IPS-NIHi7 (cell line): ENCODE results near the gene KRTAP10-2.
A peak's percentile ranks its signal among the peaks of the same experiment; 100 is the strongest.
"Not testable (repeated sequence)": the region's sequence is repeated elsewhere in the genome, so short reads cannot be mapped to it uniquely, and the experiment has no call there.

Experiments used
- DNase-seq: peaks from one replicate; pipeline ENCODE4 v3.0.0; 2012; ENCODE audit warnings: mixed read lengths; ENCODE audit errors: extremely low spot score

The KRTAP10-2 gene

DNA sequence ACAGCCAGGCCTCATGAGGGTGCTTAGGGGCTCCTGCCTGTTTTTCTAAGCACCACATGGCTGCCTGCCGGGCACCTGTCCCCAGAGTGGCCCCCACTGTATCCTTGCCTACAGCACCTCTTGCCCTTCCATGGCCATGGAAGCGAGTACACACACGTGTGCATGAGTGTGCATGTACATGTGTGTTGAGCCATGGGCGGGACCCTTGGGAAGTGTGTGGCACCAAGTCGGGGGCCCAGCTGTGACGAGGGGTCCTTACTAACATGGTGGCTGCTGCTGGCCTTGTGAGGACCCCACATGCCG, 37.1 kb downstream of the KRTAP10-2 start:
- DNase-seq: no peak

DNA sequence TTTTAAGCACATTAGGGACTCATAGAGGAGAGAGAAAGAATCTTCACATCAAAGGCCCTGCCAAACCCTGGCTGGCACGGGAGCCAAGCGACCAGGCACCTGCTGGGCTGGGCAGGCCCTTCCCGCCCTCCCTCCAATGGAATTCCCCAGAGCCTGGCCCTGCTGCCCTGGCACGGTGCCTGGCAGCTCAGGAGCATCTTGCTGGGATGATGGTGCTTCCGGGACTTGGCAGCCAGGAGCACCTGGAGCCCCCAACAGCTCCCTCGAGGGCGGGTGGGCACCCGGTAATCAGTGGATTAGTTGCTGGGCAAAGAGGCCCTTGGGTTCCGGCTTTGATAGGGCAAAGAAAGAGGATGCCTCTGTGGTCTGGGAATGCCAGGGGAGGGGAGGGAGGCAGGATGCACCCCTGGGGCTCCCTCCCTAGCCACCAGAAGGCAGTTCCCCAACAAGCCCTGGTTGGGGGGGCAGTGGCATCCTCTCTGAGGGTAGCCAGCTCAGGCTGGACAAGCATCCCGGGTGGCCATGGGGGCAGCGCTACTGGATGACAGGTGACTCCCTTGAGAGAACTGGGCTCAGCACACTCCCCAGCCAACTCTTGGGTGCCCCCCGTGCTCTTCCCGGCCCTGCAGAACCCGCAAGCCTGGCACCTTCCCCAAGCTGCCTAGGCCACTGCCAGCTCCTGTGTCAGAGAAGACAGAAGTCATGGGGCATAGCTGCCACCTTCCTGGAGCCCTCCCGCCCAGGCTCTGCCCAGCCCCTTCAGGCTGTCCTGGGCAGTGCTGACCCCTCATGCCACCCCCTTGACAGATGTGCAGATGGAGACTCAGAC, 37.7 kb downstream of the KRTAP10-2 start:
- no peak for DNase-seq

DNA sequence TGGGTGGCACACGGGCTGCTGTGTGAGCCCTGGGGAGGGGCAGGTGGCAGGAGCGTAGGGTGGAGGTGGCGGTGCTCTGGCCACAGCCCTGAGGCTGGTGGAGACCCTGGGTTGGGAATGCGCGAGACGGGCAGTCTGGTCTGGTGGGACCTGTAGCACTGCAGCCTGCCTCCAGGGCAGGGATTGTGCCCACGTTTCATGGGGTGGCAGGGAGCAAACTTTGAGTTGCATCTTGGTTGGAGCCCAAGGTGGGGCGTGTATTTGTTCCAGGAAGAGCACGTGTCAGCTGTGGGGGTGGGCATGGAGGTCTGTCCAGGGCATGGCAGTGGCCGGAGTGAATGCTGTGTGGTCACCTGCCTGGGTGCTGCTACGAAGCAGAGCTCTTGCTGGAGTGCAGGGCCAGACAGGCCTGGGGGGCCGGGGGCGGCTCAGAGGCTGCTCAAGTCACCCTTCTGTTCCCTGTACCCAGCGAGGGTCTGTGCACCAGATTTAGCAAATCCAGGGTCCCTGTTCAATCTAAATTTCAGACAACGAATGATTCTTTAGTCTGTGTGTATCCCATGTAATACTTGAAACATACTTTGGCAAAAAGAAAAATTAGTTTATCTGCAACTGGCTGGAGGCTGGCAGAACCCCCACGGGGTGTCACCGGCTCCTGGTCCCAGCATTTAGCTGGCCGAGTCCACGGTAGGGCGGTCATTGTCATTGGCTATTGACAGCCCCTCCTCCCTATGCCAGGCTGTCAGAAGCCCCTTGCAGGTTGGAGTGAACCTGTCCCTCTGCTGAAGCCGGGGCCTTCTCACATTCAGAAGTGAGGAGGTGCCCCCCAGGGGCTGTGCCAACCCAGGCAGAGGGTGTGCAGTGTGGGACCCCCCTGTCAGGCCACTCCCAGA, 38.6 kb downstream of the KRTAP10-2 start:
- no peak for DNase-seq

DNA sequence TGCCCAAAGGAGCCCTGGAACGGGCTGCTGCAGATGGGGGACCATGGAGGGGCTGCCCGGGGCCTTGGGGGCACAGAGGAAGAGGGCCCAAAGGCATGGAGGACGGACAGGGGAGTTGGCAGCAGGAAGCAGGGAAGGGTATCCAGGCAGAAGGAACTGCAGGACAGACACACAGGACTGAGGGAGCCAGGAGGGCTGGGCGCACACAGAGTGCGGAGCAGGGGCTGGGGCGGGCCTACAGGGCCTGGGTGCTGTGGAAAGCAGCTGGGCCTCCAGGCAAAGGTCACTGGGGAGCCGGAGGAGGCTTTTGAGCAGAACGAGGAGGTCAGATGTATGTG, 39.4 kb downstream of the KRTAP10-2 start:
- DNase-seq: no peak

DNA sequence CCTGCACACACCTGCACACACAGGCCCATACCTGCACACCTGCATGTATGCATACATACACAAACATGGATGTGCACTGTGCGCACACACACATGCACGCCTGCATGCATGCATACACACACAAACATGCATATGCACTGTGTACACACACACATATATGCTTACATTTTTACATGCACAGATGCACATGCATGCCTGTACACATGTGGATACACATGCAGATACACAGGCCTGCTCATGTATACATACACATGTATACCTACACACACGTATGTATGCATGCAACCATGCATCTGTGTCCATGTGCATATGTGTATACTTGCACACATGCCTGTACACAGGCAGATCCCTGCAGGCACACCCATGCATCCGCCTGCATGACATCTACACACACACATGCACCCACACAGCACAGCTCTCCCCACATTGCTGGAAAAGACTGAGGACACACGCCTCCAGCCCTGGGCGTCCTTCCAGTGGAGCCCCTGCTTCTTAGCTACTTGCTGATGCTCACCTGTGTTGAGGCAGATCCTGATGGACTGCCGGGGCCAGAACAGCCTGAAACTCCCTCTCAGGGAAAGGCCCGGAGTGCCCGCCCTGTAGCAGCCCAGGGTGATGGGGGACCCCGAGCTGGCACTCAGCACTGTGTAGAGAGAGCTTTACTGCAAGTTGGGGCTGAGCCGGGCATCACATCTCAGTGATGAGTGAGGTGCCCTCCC, 39.9 kb downstream of the KRTAP10-2 start:
- DNase-seq: no peak

DNA sequence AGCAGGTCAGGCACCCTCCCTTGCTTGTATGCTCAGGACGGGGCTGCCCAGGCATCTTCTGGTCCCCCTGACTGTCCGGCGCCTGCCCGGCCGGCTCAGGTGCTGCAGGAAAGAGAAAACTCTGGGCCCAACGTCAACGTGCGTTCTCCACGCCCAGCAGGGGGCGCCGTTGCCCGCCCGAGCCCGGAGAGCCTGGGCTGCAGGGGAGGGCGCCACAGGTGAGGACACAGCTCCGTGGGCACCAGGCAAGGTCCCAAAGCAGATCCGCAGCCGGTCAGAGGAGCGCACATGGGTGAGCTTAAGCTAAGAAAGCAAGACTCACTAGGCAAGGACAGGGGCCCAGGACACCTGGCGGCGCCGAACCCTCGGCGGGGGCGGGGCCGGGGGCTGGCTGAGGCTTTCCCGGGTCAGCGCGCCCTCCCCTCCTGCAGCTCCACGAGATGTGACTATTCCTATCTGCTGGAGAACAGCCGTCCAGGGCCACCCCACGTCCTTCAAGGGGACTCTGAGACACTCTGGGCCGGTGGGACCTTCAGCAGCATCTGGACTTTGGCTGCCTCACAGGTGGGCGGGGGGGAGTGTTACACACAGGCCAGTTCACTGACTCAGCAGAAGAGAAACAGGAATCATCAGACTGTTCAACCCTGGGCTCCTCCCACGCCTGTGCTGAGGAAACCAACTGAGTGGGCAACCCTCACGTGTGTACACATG, 40.6 kb downstream of the KRTAP10-2 start:
- peak; percentile 88 for DNase-seq

DNA sequence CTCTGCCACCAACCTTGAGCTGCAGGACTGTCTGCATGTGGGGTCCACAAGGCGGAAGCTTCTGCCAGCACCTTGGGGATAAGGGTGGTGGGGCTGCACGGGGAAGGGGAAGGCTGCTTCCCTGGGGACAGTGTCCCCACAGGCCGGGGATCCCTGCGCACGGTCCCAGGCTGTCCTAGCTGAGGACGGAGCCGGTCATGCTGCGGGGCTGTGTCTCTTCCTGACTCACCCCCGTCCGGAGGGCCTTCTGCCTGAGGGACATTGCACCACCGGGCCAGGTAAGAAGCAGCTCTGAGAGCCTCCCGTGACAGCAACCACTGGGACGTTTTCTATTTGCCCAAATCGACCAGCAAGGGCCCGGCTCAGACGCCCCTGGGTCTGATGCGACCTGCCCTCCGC, 41.2 kb downstream of the KRTAP10-2 start:
- DNase-seq: no peak

DNA sequence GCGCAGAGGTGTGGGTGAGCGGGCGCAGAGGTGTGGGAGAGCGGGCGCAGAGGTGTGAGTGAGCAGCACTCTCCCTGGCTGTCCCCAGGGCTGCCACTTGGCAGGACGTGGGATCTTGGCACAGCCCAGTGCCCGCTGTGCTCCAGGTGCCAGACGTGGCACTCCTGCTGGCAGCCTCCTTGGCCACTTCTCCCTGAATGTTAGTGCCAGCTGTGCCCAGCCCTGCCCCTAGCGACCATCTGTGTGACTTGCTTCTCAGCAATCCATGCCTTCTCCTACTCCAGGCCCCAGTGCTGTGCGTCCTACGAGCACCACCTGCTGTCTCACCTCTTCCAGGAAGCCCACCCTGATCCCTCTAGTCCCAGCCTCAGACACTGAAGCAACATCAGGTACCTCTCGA, 41.8 kb downstream of the KRTAP10-2 start:
- no peak for DNase-seq

DNA sequence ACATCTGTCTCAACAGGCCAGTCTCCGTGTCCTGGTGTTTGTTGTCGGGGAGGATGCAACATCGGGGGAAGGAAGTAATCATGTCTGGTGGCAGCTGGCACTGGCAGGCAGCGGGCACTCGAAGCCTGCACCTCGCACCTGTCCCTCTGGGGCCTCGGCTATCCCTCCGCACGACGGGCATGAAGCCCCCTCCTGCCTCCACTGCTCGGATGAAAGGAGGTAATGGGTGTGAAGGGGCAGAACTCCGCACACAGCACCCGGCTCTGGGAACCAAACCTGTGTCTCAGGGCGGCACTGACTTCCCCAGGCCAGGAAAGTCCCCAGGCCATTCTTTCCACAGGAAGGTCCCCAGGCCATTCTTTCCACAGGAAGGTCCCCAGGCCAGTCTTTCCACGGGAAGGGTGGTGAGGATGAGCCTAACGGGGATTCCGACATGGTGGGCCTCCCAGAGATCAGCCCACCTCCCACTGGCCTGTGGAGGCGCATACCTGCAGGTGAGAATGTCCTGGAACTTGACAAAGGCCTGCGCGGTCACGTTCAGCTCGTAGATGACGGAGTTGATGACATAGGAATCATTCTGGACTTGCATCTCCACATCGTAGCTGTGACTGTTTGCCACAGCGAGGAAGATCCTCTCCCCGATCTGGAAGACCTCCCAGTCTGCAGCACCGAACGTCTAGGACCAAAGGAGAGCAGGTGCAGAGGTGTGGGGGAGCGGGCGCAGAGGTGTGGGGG, 42.4 kb downstream of the KRTAP10-2 start:
- no peak for DNase-seq

DNA sequence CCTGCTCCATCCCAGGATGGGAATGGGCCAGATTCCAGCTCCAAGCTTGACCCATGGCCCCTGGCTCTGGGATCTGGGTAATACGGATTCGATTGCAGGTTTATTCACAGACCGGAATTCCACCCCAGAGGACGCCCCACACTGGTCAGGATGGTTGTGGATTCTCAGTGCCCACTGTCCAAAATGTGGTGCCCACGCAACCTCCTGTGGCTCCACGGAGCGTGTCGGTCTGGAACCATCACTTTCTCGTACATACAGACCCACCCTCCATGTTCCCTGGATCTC, 42.9 kb downstream of the KRTAP10-2 start:
- DNase-seq: no peak

DNA sequence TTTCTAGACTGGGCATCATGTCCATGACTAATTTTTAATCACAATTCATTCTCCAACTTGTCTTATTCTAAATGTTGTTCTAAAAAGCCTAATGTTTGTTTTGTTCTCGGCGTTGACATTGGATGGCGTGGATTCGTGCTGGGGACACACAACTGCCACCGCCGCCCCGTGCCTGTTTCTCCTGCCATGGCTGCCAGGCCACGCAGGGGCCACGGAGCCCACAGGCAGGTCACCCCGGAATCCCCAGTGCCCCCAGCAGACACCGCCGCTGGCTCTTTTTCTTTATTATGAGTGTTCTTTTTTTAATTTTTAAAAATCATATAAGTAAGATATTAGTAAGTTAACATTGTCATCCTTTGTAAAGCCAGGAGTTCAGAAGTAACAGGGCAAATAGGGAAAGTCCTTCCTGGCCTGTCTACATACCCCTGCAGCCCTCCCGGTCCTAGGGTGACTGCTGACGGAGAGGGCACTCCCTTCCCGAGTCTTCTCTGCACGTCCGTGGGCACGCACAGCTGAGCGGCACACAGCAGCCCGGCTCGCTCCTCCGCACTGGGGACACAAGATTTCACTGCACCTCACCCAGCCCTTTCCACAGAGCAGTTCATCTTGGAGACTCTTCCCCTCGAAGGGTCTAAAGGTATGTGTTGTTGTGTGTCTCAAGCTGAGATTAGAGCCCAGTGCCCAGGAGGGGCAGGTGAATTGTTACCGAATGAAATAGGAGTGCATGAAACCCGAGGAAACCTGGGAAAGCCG, 43.5 kb downstream of the KRTAP10-2 start:
- DNase-seq: no peak

DNA sequence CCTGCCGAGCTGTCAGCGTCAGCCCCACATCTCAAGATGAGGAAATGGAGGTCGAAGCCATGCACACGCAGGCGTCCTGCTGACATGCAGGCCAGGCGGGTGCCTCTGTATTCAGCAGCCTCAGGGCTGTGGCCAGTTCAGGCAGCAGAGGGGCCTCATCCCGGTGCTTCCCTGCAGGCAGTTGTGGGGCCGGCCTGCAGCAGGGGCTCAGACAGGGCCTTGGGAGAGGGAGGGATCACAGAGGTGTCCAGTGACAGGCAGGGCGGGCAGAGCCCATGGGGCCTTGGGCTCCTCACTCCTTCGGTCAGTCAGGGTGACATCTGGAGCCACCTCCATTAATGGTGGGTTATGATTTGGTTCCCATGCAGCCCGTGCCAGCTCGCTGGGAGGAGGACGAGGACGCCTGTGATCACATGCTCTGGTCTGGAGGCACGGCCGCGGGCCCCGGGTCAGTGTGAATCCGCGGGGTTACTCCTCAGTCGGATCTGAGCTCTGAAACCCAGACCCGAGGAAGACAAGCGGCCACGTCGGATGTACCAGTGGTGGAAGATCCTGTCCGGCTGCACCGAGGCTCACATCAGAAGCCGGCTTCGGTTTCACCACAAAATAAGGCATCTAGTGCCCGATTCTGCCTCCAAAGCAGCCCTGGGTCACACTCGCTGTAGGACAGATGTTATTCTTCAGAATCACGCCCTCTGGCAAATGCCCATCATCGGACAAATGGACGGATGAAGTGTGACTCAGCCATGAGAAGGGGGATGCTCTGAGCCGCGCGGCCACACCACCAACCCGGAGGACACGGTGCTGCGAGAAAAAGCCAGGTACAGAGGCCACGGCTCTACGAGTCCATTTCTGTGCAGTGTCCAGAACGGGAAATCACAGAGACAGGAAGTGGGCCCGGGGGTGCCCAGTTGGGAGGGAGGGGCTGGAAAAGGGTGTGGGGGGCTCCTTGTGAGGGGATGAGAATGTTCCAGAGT, 44.7 kb downstream of the KRTAP10-2 start:
- no peak for DNase-seq

DNA sequence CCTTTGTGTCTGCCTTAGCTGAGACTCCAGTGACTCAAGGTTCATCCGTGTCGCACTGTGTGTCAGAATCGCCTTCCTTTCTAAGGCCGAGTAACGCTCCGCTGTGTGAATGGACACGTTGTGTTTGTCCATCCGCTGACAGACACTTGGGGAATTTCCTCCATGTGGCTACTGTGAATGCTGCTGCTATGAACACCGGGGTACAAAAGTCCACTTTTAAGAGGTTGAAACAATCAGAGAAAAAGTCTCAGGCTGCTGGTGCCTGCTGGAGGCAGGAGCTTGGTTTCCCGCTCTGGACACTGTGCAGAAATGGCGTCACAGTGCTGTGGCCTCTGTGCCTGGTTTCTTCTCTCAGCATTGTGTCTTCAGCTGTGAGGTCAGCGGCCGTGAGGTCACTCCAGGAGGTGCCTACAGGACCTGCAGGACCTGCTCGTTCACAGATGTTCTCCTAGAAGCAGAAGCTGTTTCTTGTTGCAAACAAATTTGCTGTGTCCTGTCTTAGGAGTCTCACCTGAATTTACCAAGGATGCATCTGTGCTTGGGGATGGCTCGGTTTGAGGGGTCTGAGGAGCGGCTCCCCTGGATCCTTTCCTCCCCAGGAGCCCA, 45.5 kb downstream of the KRTAP10-2 start:
- no peak for DNase-seq

DNA sequence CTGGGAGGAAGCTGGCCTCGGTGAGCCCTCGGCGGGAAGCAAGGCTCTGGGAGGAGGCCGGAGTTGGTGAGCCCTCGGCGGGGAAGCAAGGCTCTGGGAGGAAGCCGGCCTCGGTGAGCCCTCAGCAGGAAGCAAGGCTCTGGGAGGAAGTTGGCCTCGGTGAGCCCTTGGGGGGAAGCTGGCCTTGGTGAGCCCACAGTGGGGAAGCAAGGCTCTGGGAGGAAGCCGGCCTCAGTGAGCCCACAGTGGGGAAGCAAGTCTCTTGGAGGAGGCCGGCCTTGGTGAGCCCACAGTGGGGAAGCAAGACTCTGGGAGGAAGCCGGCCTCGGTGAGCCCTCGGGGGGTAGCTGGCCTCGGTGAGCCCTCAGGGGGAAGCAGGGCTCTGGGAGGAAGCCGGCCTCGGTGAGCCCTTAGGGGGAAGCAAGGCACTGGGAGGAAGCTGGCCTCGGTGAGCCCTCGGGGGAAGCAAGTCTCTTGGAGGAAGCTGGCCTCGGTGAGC, 47.4 kb downstream of the KRTAP10-2 start:
- DNase-seq: no peak

DNA sequence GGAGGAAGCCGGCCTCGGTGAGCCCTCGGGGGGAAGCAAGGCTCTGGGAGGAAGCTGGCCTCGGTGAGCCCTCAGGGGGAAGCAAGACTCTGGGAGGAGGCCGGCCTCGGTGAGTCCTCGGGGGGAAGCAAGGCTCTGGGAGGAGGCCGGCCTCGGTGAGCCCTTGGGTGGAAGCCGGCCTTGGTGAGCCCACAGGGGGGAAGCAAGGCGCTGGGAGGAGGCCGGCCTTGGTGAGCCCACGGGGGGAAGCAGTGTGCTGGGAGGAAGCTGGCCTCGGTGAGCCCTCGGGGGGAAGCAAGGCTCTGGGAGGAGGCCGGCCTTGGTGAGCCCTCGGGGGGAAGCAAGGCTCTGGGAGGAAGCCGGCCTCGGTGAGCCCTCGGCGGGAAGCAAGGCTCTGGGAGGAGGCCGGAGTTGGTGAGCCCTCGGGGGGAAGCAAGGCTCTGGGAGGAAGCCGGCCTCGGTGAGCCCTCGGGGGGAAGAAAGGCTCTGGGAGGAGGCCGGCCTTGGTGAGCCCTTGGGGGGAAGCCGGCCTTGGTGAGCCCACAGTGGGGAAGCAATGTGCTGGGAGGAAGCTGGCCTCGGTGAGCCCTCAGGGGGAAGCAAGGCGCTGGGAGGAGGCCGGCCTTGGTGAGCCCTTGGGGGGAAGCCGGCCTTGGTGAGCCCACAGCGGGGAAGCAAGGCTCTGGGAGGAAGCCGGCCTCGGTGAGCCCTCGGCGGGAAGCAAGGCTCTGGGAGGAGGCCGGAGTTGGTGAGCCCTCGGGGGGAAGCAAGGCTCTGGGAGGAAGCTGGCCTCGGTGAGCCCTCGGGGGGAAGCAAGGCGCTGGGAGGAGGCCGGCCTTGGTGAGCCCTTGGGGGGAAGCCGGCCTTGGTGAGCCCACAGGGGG, 48.1 kb downstream of the KRTAP10-2 start:
- not testable (repeated sequence) for DNase-seq

DNA sequence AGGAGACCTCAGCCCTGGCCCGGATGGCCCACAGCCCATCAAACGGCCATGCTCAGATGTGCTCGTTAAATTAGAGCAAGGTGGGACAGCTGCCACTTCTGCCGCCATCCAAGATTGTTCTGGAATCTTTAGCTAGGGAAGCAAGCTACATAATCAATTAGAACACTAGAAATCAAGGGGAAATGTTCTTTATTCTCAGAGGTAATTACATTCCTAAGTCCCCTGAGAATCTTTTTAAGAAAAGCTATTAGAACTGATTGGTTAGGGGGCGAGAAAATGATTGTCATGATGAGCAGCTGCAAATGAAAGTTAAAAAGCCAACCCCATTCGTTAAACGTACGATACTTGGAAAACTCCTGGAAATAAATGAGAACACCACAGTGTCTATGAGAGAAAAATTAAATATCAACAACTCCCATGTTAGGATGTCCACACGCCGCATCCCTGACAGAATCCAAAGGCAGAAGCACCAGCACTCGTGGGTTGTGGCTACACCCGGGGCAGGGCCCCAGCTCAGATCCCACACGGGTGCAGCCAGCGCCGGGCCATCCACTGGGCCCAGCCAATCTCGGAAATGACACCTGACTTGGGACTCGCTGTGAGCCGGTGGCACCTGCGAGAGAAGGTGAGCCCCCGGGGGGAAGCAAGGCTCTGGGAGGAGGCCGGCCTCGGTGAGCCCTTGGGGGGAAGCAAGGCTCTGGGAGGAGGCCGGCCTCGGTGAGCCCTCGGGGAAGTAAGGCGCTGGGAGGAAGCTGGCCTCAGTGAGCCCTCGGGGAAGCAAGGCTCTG, 48.9 kb downstream of the KRTAP10-2 start:
- no peak for DNase-seq
